ENCODE results near the gene PAM16. TPM values are rescaled to one million over a fixed set of nuclear protein-coding genes. Genes with fewer than 3 reads are reported as not detected.

PAM16 gene
- total RNA-seq, 1 donor from 2014 or later, result 41.2 TPM

DNA sequence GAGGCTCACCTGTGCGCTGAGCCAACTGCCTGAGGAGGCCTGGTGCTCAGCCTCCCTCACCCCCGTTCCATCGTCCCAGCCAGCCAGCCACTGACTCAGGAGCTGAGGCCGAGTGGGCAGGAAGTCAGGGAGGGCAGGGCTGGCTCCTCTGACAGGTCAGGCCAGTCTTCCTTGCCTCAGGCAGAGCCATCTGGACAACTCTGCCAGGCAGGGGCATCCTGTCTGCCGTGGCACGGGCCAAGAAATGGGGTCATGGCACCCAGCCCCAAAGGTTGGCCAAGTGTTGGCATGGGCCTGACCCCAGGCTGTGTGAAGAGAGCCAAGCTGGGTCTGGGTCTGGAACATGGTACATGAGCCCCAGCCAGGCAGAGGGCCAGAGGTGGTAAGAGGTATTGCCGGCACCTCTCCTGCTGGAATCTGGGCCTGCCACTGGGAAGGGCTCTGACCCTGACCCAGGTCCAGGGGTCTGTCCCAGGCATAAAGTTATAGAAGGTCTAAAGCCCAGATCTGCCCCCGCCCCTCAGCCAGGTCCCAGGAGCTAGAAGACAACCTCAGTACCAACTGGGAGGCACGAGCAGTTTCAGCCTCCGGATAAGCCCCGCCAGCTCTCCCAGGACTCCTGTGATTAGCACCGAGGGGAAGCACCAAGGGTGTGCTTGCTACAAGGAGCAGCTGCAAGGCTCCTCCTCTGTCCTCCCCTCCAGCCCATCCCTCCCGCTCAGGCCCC is 18.0 kb upstream of the PAM16 start:
- intact Hi-C loops (cut with DNase I), result no loop called here
- ATAC-seq, result no peak
- Histone ChIP-seq H3K36me3 (peaks cover 12% of the 10 kb centered on the region), H3K9me3 (no peaks in the 10 kb centered on the region), H3K27ac (peak overlapping the region; percentile 82), H3K4me1 (peaks cover 47% of the 10 kb centered on the region), H3K4me3 (no peak overlapping the region), H3K27me3 (no peaks in the 10 kb centered on the region)
- TF ChIP-seq, protein P1, sequence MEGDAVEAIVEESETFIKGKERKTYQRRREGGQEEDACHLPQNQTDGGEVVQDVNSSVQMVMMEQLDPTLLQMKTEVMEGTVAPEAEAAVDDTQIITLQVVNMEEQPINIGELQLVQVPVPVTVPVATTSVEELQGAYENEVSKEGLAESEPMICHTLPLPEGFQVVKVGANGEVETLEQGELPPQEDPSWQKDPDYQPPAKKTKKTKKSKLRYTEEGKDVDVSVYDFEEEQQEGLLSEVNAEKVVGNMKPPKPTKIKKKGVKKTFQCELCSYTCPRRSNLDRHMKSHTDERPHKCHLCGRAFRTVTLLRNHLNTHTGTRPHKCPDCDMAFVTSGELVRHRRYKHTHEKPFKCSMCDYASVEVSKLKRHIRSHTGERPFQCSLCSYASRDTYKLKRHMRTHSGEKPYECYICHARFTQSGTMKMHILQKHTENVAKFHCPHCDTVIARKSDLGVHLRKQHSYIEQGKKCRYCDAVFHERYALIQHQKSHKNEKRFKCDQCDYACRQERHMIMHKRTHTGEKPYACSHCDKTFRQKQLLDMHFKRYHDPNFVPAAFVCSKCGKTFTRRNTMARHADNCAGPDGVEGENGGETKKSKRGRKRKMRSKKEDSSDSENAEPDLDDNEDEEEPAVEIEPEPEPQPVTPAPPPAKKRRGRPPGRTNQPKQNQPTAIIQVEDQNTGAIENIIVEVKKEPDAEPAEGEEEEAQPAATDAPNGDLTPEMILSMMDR (IDR thresholded peaks at IDR 0.05), result no peak
- DNase-seq, result no peak

DNA sequence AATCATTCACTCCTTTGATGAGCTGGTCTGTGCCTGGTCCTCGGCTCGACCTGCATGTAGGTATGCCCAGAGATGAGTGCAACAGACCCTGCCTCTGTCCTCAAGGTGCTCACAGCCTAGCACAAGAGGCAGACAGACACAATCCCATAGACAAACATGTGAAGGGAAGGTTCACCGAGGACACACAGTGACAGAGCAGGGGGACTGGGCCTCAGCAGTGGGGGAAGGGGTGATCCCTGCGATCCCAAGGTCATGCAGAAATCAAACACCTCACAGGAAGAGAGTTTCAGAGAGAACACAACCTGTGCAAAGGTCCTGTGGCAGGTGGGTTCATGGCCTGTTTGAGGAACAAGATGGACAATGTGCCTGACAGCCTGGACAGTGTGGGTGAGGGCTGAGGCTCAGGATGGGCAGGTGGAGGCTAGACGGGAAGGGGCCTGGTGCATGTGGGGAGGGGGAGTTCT is 16.3 kb upstream of the PAM16 start:
- intact Hi-C loops (cut with DNase I), result no loop called here
- ATAC-seq (no peak), DNase-seq (no peak)
- TF ChIP-seq, protein P1 (IDR thresholded peaks at IDR 0.05), result no peak
- H3K27ac ChIP-seq, result no peak overlapping the region
- H3K4me3 ChIP-seq, result no peak overlapping the region
- H3K9me3 ChIP-seq, result no peaks in the 10 kb centered on the region
- H3K4me1 ChIP-seq, result peaks cover 32% of the 10 kb centered on the region
- H3K36me3 ChIP-seq, result peaks cover 30% of the 10 kb centered on the region
- no peaks in the 10 kb centered on the region for H3K27me3 ChIP-seq

DNA sequence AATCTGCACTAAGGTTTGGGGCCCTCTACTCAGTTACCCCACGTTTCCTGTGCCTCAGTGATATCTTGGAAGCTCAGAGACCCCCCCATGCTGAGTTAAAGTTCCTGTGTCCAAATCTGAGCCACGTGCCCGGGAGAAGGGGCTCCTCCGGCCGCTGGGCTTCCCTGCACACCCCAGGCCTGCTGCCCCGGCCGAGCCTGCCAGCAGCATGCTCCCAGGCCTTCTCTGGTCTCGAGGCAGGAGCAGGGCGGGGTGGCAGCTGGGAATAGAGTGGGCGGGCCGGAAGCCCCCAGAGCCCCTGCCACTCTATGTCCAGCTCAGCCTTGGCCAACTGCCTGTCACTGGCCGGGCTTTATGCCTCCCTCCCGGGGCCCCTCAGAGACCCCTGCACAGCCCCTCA is 14.9 kb upstream of the PAM16 start:
- TF ChIP-seq, protein P1 (IDR thresholded peaks at IDR 0.05), result no peak
- H3K9me3 ChIP-seq, result no peaks in the 10 kb centered on the region
- H3K4me3 ChIP-seq, result no peak overlapping the region
- no peak for DNase-seq
- H3K36me3 ChIP-seq, result peaks cover 42% of the 10 kb centered on the region
- ATAC-seq, result no peak
- H3K4me1 ChIP-seq, result peaks cover 23% of the 10 kb centered on the region
- no peaks in the 10 kb centered on the region for H3K27me3 ChIP-seq
- intact Hi-C loops (cut with DNase I), result no loop called here
- H3K27ac ChIP-seq, result no peak overlapping the region

DNA sequence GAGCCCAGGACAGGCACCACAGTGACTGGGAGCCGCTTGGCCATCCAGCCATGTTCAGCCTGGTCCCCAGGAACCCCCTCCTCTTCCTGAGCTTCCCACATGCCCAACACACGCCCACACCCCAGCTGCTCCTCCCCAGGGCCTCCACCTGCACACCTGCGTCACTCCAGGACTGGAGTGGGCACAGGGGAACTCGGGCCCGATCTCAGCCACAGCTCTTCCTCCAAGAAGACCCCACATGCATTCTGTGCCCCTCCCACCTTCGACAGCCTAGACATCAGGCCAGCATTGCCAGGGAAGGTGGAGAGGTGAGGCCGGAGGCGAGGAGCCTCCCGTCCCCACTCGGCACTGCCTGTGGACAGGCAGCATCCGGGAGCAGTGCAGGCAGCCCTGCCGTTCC is 14.5 kb upstream of the PAM16 start:
- TF ChIP-seq, protein P1 (IDR thresholded peaks at IDR 0.05), result no peak
- no peaks in the 10 kb centered on the region for H3K9me3 ChIP-seq
- H3K4me1 ChIP-seq, result peaks cover 19% of the 10 kb centered on the region
- no peak overlapping the region for H3K27ac ChIP-seq
- DNase-seq (no peak), ATAC-seq (no peak)
- no peaks in the 10 kb centered on the region for H3K27me3 ChIP-seq
- intact Hi-C loops (cut with DNase I), result no loop called here
- no peak overlapping the region for H3K4me3 ChIP-seq
- H3K36me3 ChIP-seq, result peaks cover 44% of the 10 kb centered on the region

DNA sequence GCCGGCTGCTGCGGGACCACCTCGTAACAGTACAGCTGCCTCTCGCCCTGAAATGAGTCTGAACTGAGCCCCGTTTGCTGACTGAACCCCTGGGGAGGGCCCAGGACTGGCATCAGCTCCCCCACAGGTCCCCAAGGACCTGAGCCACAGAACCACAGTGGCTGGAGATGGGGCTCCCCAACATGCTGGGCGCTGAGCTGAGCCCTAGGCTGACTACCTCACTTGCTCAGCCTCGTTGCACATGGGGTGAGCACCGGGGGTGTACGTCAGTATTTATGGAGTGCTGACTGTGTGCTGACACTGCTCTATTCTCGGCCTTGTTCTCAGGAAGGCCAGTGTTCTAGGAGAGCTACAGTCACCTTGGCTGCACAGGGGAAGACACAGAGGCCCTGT is 13.9 kb upstream of the PAM16 start:
- H3K4me1 ChIP-seq, result peaks cover 13% of the 10 kb centered on the region
- no peaks in the 10 kb centered on the region for H3K27me3 ChIP-seq
- no peak overlapping the region for H3K4me3 ChIP-seq
- ATAC-seq (no peak), DNase-seq (no peak)
- TF ChIP-seq, protein P1 (IDR thresholded peaks at IDR 0.05), result no peak
- no peaks in the 10 kb centered on the region for H3K9me3 ChIP-seq
- no peak overlapping the region for H3K27ac ChIP-seq
- H3K36me3 ChIP-seq, result peaks cover 44% of the 10 kb centered on the region
- intact Hi-C loops (cut with DNase I), result no loop called here
